Neural progenitor cell (in vitro differentiated cells): Measurements from ENCODE around the gene ESPNL. TPM values are rescaled to one million over a fixed set of nuclear protein-coding genes. Genes with fewer than 3 reads are reported as not detected.
"Not testable (repeated sequence)": the region's sequence is repeated elsewhere in the genome, so short reads cannot be mapped to it uniquely, and the experiment has no call there.

ENCODE experiments used
- DNase-seq: peaks from one replicate; pipeline ENCODE4 v3.0.0-alpha.2; 2016; ENCODE audit warnings: low spot score
- H2AFZ ChIP-seq: fragments of 200-600 bp; sonication (generic); replicated peaks from 2 replicates; pipeline ENCODE4 v1.6.1; 2016; ENCODE audit warnings: antibody characterized with exemption
- H3F3A ChIP-seq: fragments of 200-600 bp; sonication (generic); 2 replicates; pipeline ENCODE4 v1.6.1; 2016; ENCODE audit warnings: antibody characterized with exemption, low read depth
- H3K27ac ChIP-seq: fragments of 200-600 bp; sonication (generic); 2 replicates; pipeline ENCODE4 v1.5.1; 2016; ENCODE audit warnings: mild to moderate bottlenecking
- H3K27me3 ChIP-seq: fragments of 200-600 bp; sonication (generic); 2 replicates; pipeline ENCODE4 v1.6.1; 2016; ENCODE audit warnings: mild to moderate bottlenecking, moderate library complexity
- H3K36me3 ChIP-seq: fragments of 200-600 bp; sonication (generic); 2 replicates; pipeline ENCODE4 v1.5.1; 2016
- H3K4me1 ChIP-seq: fragments of 200-600 bp; sonication (generic); 2 replicates; pipeline ENCODE4 v1.6.1; 2016; ENCODE audit warnings: mixed run types
- H3K4me2 ChIP-seq: fragments of 200-600 bp; sonication (generic); 2 replicates; pipeline ENCODE4 v1.6.1; 2016
- H3K4me3 ChIP-seq: fragments of 200-600 bp; sonication (generic); 2 replicates; pipeline ENCODE4 v1.5.1; 2016
- H3K79me2 ChIP-seq: fragments of 200-600 bp; sonication (generic); 2 replicates; pipeline ENCODE4 v1.6.1; 2016; ENCODE audit warnings: low read depth
- H3K9ac ChIP-seq: fragments of 200-600 bp; sonication (generic); 2 replicates; pipeline ENCODE4 v1.6.1; 2016
- H3K9me3 ChIP-seq: fragments of 200-600 bp; sonication (generic); 2 replicates; pipeline ENCODE4 v1.5.1; 2016; ENCODE audit warnings: low read depth
- H4K20me1 ChIP-seq: fragments of 200-600 bp; sonication (generic); 2 replicates; pipeline ENCODE4 v1.6.1; 2016; ENCODE audit warnings: low read depth
- H3K27ac Mint-ChIP-seq: 3 replicates; pipeline ENCODE4 v1.8.0; 2021; ENCODE audit warnings: mixed read lengths
- H3K27me3 Mint-ChIP-seq: 2 replicates; pipeline ENCODE4 v1.8.0; 2022; ENCODE audit warnings: low read depth, mild to moderate bottlenecking, inconsistent platforms, moderate library complexity, mixed read lengths; ENCODE audit not compliant: insufficient read depth
- H3K36me3 Mint-ChIP-seq: 3 replicates; pipeline ENCODE4 v1.8.0; 2021; ENCODE audit warnings: mixed read lengths
- H3K4me1 Mint-ChIP-seq: 3 replicates; pipeline ENCODE4 v1.8.0; 2021; ENCODE audit warnings: mixed read lengths
- H3K4me3 Mint-ChIP-seq: 3 replicates; pipeline ENCODE4 v1.8.0; 2021; ENCODE audit warnings: mild to moderate bottlenecking, moderate library complexity, mixed read lengths
- H3K9me3 Mint-ChIP-seq: 3 replicates; pipeline ENCODE4 v1.8.0; 2020; ENCODE audit warnings: mixed read lengths
- EZH2 ChIP-seq: fragments of 200-600 bp; sonication (generic); IDR thresholded peaks from 2 replicates; pipeline ENCODE4 v1.6.1; 2017; ENCODE audit warnings: antibody characterized with exemption, mild to moderate bottlenecking, moderate library complexity
- EZH2phosphoT487 ChIP-seq: fragments of 200-600 bp; sonication (generic); IDR thresholded peaks from 2 replicates; pipeline ENCODE4 v1.6.1; 2017; ENCODE audit warnings: antibody characterized with exemption
- total RNA-seq: library from RNA; depleted of rRNA; stranded (reverse); fragments of >200 nt; gene quantifications from 2 replicates; pipeline ENCODE4 v1.2.3, GENCODE V29; 2015; ENCODE audit warnings: low replicate concordance
- TF ChIP-seq, protein P1 (sequence below): fragments of 200-600 bp; sonication (generic); IDR thresholded peaks from 2 replicates; pipeline ENCODE4 v1.5.1; 2017; ENCODE audit warnings: antibody characterized with exemption, mild to moderate bottlenecking

Gene ESPNL
- total RNA-seq, 1 donor from 2014 or later = 0.58 TPM

DNA sequence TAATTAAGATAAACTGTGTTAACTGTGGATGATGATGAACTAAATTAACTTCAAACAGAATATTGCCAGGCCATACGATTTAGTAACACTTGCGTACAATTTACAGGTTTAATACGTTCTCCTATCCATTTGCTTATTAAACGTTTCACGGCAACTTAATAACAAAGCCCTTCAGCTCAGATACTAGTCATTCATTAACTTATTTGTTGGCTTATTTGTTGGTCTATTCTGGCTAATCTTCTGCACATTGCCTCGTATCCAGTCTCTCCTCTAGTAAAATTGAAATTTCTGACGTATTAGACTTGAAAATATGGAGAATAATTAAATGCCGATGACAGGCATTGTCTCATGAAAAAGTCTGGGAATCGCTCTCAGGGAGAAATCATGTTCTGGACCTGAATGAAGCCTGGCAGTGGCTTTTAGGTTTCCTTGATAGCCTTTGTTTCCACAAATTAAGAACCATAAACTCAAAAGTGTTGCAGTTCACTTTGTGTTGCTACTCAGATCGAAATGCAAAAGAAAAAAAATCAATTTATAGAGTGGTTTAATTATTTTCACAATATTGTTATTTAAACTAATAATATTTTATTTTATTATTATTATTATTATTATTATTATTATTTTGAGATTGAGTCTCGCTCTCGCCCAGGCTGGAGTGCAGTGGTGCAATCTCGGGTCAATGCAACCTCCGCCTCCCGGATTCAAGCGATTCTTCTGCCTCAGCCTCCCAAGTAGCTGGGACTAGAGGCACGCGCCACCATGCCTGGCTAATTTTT, 34.9 kb upstream of the ESPNL start:
- no peak for DNase-seq
- Histone ChIP-seq H3K4me3 (no peak overlapping the region), H3K79me2 (peaks cover 36% of the 10 kb centered on the region), H3K4me2 (no peak overlapping the region), H3K9me3 (no peaks in the 10 kb centered on the region), H4K20me1 (peaks cover 12% of the 10 kb centered on the region), H3K4me1 (peaks cover 16% of the 10 kb centered on the region), H2AFZ (no peak overlapping the region), H3K9ac (no peak overlapping the region), H3K27me3 (no peaks in the 10 kb centered on the region), H3K36me3 (peaks cover 6% of the 10 kb centered on the region), H3K27ac (no peak overlapping the region), H3F3A (peaks cover 10% of the 10 kb centered on the region)
- Mint-ChIP-seq H3K4me3 (no peak overlapping the region), H3K4me1 (peaks cover 23% of the 10 kb centered on the region), H3K27ac (no peak overlapping the region), H3K27me3 (peaks cover 5% of the 10 kb centered on the region), H3K36me3 (peaks cover 28% of the 10 kb centered on the region), H3K9me3 (no peaks in the 10 kb centered on the region)
- no peak for TF ChIP-seq EZH2phosphoT487
- TF ChIP-seq EZH2 = no peak
- TF ChIP-seq, protein P1, sequence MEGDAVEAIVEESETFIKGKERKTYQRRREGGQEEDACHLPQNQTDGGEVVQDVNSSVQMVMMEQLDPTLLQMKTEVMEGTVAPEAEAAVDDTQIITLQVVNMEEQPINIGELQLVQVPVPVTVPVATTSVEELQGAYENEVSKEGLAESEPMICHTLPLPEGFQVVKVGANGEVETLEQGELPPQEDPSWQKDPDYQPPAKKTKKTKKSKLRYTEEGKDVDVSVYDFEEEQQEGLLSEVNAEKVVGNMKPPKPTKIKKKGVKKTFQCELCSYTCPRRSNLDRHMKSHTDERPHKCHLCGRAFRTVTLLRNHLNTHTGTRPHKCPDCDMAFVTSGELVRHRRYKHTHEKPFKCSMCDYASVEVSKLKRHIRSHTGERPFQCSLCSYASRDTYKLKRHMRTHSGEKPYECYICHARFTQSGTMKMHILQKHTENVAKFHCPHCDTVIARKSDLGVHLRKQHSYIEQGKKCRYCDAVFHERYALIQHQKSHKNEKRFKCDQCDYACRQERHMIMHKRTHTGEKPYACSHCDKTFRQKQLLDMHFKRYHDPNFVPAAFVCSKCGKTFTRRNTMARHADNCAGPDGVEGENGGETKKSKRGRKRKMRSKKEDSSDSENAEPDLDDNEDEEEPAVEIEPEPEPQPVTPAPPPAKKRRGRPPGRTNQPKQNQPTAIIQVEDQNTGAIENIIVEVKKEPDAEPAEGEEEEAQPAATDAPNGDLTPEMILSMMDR = no peak

DNA sequence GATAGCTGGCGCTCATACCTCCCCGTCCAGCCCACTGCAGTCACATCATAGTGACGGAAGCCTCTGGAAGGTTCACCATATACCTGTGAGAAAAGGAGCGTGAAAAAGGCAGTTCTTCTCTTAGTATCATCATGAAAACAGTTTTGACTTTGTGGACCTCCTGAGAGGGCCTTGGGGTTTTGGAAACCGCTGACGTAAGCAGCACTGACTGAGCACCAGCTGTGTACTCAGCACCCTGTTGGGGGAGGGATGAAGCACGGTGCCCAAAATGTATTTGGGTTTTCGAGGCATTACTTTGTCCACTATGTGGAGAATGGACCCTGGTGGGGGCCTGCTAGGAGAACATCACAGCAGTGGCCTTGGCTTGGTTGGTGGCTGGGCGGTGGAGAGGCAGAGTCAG, 33.9 kb upstream of the ESPNL start:
- TF ChIP-seq EZH2phosphoT487 = no peak
- no peak for TF ChIP-seq EZH2
- Histone ChIP-seq H3K27me3 (no peaks in the 10 kb centered on the region), H2AFZ (no peak overlapping the region), H3K4me2 (no peak overlapping the region), H3K9ac (no peak overlapping the region), H3K9me3 (no peaks in the 10 kb centered on the region), H3K27ac (no peak overlapping the region), H3K36me3 (peaks cover 6% of the 10 kb centered on the region), H3K4me3 (no peak overlapping the region), H4K20me1 (peaks cover 12% of the 10 kb centered on the region), H3K4me1 (peaks cover 16% of the 10 kb centered on the region), H3K79me2 (peaks cover 33% of the 10 kb centered on the region), H3F3A (peaks cover 8% of the 10 kb centered on the region)
- no peak for DNase-seq
- Mint-ChIP-seq H3K36me3 (peaks cover 28% of the 10 kb centered on the region), H3K27ac (no peak overlapping the region), H3K27me3 (peaks cover 4% of the 10 kb centered on the region), H3K4me3 (no peak overlapping the region), H3K9me3 (no peaks in the 10 kb centered on the region), H3K4me1 (peaks cover 23% of the 10 kb centered on the region)

DNA sequence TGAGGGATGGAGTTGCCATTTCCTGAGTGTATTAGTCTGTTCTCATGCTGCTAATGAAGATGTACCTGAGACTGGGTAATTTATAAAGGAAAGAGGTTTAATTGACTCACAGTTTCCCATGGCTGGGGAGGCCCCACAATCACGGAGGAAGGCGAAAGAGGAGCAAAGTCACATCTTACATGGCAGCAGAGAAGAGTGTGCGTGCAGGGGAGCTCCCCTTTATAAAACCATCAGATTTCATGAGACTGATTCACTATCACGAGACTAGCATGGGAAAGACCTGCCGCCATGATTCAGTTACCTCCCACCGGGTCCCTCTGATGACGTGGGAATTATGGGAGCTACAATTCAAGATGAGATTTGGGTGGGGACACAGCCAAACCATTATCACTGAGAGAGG, 33.4 kb upstream of the ESPNL start:
- not testable (repeated sequence) for H3K4me3 ChIP-seq, H3K27ac ChIP-seq, H3K27me3 Mint-ChIP-seq, DNase-seq, H3K27ac Mint-ChIP-seq, H3K9ac ChIP-seq, H3K27me3 ChIP-seq, H3K9me3 ChIP-seq, H3K36me3 ChIP-seq, H3K4me2 ChIP-seq, H3F3A ChIP-seq, H2AFZ ChIP-seq, H3K4me3 Mint-ChIP-seq, H3K9me3 Mint-ChIP-seq
- Mint-ChIP-seq H3K4me1 (peaks cover 18% of the 10 kb centered on the region), H3K36me3 (peaks cover 32% of the 10 kb centered on the region)
- Histone ChIP-seq H3K79me2 (peaks cover 28% of the 10 kb centered on the region), H3K4me1 (peaks cover 15% of the 10 kb centered on the region), H4K20me1 (peaks cover 12% of the 10 kb centered on the region)

DNA sequence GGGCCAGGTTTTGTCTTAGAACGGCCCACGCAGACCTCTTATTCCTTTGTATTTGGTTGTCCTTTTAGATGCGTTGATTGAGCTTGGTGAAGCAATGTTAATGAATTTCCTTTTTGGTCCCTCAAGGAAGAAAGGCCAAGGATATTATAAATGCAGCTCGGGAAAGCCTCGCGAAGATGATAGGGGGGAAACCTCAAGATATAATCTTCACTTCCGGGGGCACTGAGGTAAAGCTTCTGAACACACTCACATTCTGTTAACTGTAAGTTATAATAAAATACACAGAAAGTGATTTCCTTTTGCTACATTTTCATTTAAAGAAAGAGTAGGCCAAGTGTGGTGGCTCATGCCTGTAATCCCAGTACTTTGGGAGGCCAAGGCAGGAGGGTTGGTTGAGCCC, 32.2 kb upstream of the ESPNL start:
- TF ChIP-seq, protein P1 = no peak
- TF ChIP-seq EZH2phosphoT487 = no peak
- no peak for TF ChIP-seq EZH2
- H3K36me3 Mint-ChIP-seq = peaks cover 43% of the 10 kb centered on the region
- Histone ChIP-seq H3K9me3 (no peaks in the 10 kb centered on the region), H3K4me3 (no peak overlapping the region), H3K4me1 (peaks cover 9% of the 10 kb centered on the region), H3K79me2 (peaks cover 16% of the 10 kb centered on the region), H3K36me3 (peaks cover 13% of the 10 kb centered on the region), H4K20me1 (peaks cover 10% of the 10 kb centered on the region), H2AFZ (no peak overlapping the region), H3K27ac (no peak overlapping the region), H3K27me3 (no peaks in the 10 kb centered on the region), H3K4me2 (no peak overlapping the region), H3K9ac (no peak overlapping the region), H3F3A (peaks cover 4% of the 10 kb centered on the region)
- H3K27me3 Mint-ChIP-seq = no peaks in the 10 kb centered on the region
- H3K9me3 Mint-ChIP-seq = peaks cover 4% of the 10 kb centered on the region
- no peak overlapping the region for H3K27ac Mint-ChIP-seq
- no peak overlapping the region for H3K4me3 Mint-ChIP-seq
- peaks cover 10% of the 10 kb centered on the region for H3K4me1 Mint-ChIP-seq
- no peak for DNase-seq
